GM21367 (cell line): Measurements from ENCODE around the gene XPR1.
"Not testable (repeated sequence)": the region's sequence is repeated elsewhere in the genome, so short reads cannot be mapped to it uniquely, and the experiment has no call there.

Experiments used
- ATAC-seq: cut with Tn5 transposase; IDR thresholded peaks from one replicate; pipeline ENCODE4 v1.9.1; 2021; ENCODE audit not compliant: unreplicated experiment

Gene XPR1

DNA sequence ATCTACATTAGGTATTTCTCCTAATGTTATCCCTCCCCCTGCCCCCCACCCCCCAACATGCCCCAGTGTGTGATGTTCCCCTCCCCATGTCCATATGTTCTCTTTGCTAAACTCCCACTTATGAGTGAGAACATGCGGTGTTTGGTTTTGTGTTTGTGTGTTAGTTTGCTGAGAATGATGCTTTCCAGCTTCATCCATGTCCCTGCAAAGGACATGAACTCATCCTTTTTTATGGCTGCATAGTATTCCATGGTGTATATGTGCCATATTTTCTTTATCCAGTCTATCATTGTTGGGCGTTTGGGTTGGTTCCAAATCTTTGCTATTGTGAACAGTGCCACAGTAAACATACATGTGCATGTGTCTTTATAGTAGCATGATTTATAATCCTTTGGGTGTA is 199.7 kb downstream of the XPR1 start:
- ATAC-seq = not testable (repeated sequence)

DNA sequence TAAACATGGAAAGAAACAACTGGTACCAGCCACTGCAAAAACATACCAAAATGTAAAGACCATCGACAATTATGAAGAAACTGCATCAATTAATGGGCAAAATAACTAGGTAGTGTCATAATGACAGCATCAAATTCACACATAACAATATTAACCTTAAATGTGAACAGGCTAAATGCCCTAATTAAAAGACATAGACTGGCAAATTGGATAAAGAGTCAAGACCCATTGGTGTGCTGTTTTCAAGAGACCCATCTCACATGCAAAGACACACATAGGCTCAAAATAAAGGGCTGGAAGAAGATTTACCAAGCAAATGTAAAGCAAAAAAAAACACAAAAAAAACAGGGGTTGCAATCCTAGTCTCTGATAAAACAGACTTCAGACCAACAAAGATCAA is 201.4 kb downstream of the XPR1 start:
- not testable (repeated sequence) for ATAC-seq

GRCh38 chr1:180836449-180836848 is 204.6 kb downstream of the XPR1 start:
- no peak for ATAC-seq

DNA sequence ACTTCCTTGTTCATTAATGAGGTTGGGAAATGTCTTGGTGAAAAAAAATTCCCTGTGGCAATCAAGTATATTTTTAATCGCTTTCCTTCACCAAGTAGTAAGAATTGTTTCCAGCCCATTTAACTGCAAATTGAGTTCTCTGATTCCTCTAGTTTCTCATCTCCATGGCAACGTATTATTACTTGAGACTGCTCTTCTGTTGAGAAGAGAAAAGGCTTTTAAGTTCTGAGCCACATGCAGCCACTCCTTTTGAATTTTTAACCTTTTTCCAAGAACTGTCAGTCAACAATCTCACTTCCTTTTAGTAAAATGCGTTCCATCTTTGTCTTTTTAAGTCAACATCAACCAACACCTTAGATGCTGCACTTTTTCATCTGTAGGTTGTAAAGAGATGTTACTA is 205.2 kb downstream of the XPR1 start:
- ATAC-seq = no peak

DNA sequence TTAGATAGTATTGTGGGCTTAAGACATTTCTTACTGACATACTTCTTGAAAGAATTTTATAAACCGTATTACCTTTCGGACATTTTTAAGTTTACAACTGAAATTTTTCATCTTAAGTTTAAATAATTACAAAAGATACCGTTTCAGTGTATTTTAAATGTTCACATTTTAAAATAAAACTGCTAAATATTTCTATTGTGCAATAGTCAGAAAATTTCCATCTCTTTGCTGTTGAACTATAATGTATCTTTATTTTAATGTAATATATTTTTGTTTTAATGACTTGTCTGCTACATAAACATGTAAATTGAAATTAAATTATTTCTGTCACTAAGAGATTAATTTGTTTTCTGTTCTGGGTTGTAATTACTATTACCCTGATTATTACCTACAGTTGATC is 206.7 kb downstream of the XPR1 start:
- no peak for ATAC-seq

DNA sequence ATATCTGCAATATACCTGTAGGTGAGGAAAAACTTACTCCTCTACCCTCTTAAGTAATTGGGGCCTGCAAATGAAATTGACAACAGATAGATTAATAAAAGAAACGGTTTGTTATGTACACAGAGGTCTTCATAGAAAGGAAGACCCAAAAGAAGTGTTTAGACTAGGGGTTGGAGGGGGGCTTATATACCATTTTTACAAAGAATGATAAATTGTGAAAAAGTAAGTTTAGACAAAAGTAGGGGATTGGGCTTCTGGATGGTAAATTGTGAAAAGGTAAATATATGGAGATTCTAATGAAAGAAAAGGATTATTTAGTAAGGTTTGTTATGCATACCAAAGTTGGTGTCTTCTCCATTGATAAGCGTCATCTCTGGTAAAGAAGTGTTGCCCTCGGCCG is 207.7 kb downstream of the XPR1 start:
- ATAC-seq = no peak

DNA sequence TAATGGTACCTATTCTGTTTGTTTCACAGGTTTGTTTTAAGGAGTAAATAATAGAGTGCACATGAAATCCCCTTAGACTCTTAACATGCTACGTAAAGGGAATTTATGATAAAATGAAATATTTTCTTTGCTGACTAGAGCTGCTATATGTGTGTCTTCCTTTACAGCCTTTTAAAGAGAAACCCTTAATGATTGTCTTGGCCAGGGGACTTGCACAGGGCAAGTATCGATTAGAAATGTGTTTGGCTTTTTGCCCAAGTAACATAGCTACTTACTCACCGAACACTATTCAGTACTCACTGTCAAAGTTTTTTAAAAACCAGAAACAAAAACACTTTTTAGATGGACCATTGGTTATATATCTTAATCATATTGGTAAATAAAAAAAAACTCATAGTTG is 209.6 kb downstream of the XPR1 start:
- ATAC-seq = no peak

- ATAC-seq = no peak
Measured at GRCh38 chr1:180842052-180842451, 210.2 kb downstream of the XPR1 start.

GRCh38 chr1:180842491-180843275 is 210.9 kb downstream of the XPR1 start:
- ATAC-seq = no peak

DNA sequence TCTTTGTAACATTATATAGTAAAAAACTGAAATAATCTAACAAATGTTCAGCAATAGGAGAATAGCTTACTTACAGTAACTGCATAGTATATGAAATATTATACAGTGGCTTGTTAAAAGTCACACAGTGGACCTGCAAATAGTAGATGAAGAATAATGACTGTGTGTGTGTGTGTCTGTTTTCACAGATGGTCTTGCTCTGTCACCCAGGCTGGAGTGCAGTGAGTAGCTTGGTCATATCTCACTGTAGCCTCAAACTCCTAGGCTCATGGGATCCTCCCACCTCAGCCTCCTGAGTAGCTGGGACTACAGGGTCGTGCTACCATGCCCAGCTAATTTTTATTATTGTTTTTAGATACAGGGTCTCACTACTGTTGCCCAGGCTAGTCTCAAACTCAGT is 213.5 kb downstream of the XPR1 start:
- no peak for ATAC-seq

GRCh38 chr1:180848191-180848590 is 216.4 kb downstream of the XPR1 start:
- no peak for ATAC-seq

GRCh38 chr1:180849031-180849775 is 217.4 kb downstream of the XPR1 start:
- ATAC-seq = peak; percentile 49

- ATAC-seq = no peak
Measured at GRCh38 chr1:180851995-180852887, 220.4 kb downstream of the XPR1 start.

GRCh38 chr1:180854001-180854400 is 222.2 kb downstream of the XPR1 start:
- no peak for ATAC-seq

DNA sequence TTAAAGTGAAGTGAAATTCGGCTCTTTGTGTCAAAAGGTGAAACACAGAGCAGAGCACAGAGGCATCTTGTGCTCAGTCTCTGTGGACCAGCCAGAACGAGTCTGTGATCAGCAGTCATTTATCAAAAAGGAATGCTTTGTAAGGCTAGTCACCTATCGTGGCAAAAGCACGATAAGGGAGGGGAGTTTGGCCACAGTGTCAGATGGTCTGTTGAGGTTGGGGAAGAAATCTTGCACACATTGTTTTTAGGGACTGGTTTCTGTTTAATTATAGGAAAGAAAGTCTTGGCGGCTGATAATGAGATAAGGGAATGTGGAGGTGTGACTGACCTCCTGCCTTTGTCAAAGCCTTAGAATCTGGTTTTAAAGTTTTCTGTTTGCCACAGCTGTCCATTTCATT is 222.6 kb downstream of the XPR1 start:
- no peak for ATAC-seq

- ATAC-seq = not testable (repeated sequence)
Measured at GRCh38 chr1:180857947-180858725, 226.3 kb downstream of the XPR1 start.

DNA sequence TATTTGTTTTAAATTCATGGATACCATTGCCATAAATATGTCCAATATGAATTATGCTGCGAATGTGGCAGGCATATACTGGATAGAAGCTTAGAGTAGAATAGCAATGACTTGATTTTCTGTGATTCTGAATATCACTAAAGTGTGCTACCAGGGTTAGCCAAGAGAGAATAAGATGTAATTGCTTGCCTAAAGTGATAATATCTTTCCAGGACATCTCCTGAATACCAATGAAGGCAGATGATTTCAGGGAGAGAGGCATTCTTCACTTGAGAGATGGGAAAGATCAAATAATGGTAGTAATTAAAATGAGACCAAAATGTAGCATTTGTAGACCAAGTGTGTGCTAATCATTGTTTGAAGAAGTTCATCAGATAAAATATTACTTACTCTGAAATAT is 227.5 kb downstream of the XPR1 start:
- ATAC-seq = no peak

GRCh38 chr1:180860535-180860934 is 228.7 kb downstream of the XPR1 start:
- no peak for ATAC-seq

DNA sequence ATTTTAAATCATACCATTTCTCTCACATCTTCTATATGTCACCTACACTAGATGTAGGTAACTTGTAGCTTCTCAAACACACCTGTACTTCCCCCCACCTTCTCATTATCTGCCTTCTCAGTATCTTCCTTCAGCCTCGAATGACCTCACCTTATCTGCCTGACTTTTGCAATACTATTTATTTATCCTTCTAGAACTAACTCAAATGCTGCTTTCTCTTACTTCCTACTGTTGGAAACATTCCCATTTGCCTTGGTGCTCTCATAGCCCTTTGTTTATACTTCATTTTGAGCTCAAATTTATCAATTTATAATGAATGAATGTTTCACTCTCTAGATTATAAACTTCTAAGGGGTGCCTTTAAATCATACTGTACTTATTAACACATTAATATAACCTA is 230.5 kb downstream of the XPR1 start:
- no peak for ATAC-seq

GRCh38 chr1:180863158-180863775 is 231.4 kb downstream of the XPR1 start:
- ATAC-seq = no peak
